ENCODE measurements around the gene CTTNBP2.

GRCh38 chr7:117730390-117730789 is 142.9 kb downstream of the CTTNBP2 start:
- TF ChIP-seq CTCF (conservative IDR thresholded peaks at IDR 0.05 in 1 of 2, IDR thresholded peaks at IDR 0.05 in 1 of 2; ENCODE audit: low read depth in 1 of 2, low read length in 2 of 2) (no peak), EZH2 (IDR thresholded peaks at IDR 0.05; ENCODE audit: low read length, missing control alignments) (no peak)

All from fibroblast of lung (primary cell).